RWPE1 (cell line): ENCODE measurements around the gene RASA1.

ENCODE experiments used
- CTCF ChIA-PET: fragments of 350-600 bp; sonication (Branson Sonifier 250); formaldehyde crosslinking; extraction: SDS; loops from one replicate; lab custom pipeline; 2021; lab: Yijun Ruan, JAX
- POLR2A ChIA-PET: fragments of 400-600 bp; formaldehyde crosslinking; extraction: SDS; loops from one replicate; lab custom pipeline; 2020; ENCODE audit warnings: antibody characterized with exemption; ENCODE audit not compliant: low non-redundant PET; lab: Yijun Ruan, JAX
- DNase-seq: peaks from one replicate; pipeline ENCODE4 v3.0.0; 2012; ENCODE audit warnings: low spot score
- H3K27ac ChIP-seq: fragments of 450-650 bp; 2 replicates; pipeline ENCODE4 v1.5.1; 2017
- TF ChIP-seq, protein P1 (sequence below): fragments of 450-650 bp; conservative IDR thresholded peaks from 2 replicates; pipeline ENCODE4 v1.5.1; 2017; ENCODE audit warnings: low read depth, mild to moderate bottlenecking

Gene RASA1

DNA sequence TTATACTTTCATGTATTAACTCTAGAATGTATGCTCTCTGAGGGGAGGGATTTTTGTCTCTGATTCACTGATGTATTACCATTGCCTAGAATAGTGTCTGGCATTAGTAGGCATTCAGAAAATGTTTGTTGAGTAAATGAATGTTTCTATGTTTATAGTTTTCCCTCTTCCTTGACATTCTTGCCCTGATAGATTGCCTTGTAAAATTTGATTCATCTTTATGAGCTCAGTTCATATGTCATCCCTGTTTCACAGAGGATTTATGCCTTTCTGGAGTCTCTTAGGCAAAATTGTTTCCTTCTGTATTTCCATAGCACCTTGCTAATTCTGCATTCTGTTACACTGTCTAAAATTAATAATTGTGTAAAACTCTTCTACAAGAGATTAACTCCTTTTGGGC is 72.3 kb downstream of the RASA1 start:
- CTCF ChIA-PET = no interaction called here

DNA sequence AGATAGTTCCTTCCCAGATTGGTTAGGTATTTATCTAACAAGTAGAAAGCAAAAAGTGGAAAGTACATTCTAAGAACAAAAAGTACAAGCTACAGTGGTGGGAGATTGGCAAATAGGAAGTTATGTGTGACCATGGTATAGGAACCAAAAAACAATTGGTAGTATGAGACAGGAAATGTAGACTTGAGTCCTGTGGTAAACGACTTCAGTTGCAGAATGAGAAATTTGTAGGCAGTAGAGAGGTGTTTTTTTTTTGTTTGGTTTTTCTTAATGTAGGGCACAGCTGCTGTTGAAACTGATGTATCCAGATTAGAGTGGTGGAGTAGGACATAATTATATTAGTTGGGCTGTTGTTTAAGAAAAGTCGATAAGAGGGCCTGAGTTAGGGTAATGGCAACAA is 73.0 kb downstream of the RASA1 start:
- TF ChIP-seq, protein P1, sequence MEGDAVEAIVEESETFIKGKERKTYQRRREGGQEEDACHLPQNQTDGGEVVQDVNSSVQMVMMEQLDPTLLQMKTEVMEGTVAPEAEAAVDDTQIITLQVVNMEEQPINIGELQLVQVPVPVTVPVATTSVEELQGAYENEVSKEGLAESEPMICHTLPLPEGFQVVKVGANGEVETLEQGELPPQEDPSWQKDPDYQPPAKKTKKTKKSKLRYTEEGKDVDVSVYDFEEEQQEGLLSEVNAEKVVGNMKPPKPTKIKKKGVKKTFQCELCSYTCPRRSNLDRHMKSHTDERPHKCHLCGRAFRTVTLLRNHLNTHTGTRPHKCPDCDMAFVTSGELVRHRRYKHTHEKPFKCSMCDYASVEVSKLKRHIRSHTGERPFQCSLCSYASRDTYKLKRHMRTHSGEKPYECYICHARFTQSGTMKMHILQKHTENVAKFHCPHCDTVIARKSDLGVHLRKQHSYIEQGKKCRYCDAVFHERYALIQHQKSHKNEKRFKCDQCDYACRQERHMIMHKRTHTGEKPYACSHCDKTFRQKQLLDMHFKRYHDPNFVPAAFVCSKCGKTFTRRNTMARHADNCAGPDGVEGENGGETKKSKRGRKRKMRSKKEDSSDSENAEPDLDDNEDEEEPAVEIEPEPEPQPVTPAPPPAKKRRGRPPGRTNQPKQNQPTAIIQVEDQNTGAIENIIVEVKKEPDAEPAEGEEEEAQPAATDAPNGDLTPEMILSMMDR = no peak
- DNase-seq = no peak
- ChIA-PET CTCF (interaction anchor here (0.6 kb wide), 1 partner anchor 19 kb away, joined by 3 read pairs; no protein-coding TSS in a partner anchor), POLR2A (no interaction called here)
- no peak overlapping the region for H3K27ac ChIP-seq

More for the DNA sequence above, 72.3 kb downstream of the RASA1 start:
- no peak for DNase-seq
- TF ChIP-seq, protein P1 = no peak
- no peak overlapping the region for H3K27ac ChIP-seq
- POLR2A ChIA-PET = no interaction called here

DNA sequence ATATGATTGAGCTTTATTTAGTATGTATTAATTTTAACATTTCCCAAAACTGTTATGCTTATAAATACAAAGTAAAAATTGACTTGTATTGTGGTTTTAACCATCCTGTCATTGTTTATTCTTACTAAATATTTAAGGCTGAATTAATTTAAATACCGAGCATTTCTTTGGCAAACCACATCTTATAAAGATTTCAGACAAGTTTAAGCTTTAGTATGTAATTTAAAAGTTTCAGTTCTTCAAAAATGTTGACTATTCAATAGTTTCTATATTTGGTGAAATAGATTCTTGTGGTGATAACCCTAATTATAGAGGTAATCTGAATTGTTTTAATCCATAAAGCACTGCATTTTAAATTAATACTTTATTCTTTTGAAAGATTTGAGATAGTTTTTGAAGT is 79.6 kb downstream of the RASA1 start:
- CTCF ChIA-PET = interaction anchor here (0.5 to 0.9 kb wide), 3 partner anchors 12 to 277 kb away, joined by 3 read pairs; no protein-coding TSS in a partner anchor
- TF ChIP-seq, protein P1 = no peak
- DNase-seq = no peak
- no peak overlapping the region for H3K27ac ChIP-seq
- POLR2A ChIA-PET = no interaction called here

DNA sequence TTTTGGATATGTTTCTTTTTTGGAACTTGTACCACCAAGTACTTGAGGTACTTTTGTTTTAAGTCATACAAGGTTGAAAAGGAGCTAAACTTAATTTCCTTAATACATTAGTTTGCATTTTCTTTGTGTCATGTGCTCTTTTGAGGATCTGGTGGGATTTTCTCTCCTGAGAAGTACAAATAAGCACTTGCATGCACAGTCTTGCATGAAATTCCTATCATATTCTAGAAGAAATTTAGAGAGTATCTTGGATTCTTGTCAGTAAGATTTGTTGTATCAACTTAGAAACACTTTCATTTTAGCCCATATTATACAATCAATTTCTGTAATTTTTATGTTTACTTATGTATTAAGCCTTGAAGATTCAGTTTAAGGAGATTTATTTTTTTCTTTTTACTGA is 80.2 kb downstream of the RASA1 start:
- CTCF ChIA-PET = interaction anchor here (0.5 to 0.9 kb wide), 2 partner anchors 11 to 278 kb away, joined by 3 read pairs; no protein-coding TSS in a partner anchor
- no peak overlapping the region for H3K27ac ChIP-seq
- POLR2A ChIA-PET = no interaction called here
- no peak for DNase-seq
- TF ChIP-seq, protein P1 = no peak

DNA sequence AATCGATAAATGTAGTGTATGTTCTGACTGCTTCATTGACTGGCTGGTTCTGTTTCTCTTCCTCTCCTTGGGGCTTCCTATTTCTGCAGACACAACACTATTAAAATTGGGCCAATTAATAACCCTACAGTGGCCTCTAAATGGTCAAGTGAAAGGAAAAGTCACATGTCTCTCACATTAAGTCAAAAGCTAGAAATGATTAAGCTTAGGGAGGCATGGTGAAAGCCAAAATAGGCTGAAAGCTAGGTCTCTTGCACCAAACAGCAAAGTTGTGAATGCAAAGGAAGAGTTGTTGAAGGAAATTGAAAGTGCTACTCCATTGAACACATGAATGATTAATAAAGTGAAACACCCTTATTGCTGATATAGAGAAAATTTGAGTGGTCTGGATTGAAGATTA is 86.8 kb downstream of the RASA1 start:
- CTCF ChIA-PET = no interaction called here
- POLR2A ChIA-PET = no interaction called here
- no peak for DNase-seq
- no peak overlapping the region for H3K27ac ChIP-seq
- TF ChIP-seq, protein P1 = no peak

DNA sequence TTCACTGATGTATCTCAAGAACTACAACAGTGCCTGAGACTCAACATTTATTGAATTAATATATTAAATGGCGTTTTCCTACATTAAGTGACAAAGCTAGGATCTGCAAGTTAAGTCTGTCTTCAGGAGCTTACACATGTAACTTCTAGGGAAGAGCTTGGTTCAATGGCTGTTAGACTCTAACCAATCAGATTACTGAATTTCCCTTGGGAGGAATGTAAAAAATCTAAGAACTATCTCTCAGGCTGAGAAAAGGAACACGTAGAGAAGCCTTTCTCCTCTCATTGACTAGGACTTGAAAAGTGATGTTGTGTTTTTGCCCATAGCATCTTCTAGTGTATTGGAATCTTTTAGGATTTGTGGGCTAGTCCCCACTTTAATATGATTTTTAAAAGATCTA is 91.4 kb downstream of the RASA1 start:
- ChIA-PET CTCF (interaction anchor here (0.5 to 1.3 kb wide), 2 partner anchors 12 to 240 kb away, joined by 3 read pairs; no protein-coding TSS in a partner anchor), POLR2A (no interaction called here)
- TF ChIP-seq, protein P1 = no peak
- H3K27ac ChIP-seq = no peak overlapping the region
- no peak for DNase-seq

DNA sequence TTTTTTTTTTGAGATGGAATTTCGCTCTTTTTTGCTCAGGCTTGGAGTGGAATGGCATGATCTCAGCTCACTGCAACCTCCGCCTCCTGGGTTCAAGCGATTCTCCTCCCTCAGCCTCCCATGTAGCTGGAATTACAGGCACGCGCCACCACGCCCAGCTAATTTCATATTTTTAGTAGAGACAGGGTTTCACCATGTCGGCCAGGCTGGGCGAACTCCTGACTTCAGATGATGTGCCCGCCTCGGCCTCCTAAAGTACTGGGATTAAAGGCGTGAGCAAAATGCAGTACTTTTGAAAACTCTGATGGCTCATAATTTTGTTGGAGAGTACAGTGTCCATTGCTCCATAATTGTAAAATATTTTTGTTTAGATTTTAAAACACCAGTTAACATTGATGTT is 92.4 kb downstream of the RASA1 start:
- POLR2A ChIA-PET = no interaction called here
- DNase-seq = no peak
- CTCF ChIA-PET = no interaction called here

More for the DNA sequence above, 92.4 kb downstream of the RASA1 start:
- no peak overlapping the region; the same call in 1 of the 2 replicates for H3K27ac ChIP-seq
- TF ChIP-seq, protein P1 = no peak
